Measurements from ENCODE around the gene FLYWCH1.

FLYWCH1 gene

DNA sequence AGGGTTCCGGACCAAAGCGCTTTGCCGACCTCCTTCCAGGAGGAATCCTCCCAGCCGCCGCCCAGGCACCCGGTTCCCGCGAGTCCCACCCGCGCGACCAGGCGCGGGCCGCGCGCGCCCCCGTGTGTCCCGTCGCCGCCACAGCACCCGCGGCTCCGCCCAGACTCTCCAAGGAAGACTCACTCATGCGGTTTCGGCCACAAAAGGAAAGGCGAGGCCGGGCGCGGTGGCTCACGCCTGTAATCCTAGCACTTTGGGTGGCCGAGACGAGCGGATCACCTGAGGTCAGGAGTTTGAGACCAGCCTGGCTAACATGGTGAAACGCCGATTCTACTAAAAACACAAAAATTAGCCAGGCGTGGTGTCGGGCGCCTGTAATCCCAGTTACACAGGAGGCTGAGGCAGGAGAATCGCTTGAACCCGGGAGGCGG lies 72.0 kb downstream of the FLYWCH1 start:
- peak; percentile 48 for DNase-seq (ENCODE audit: low read depth)
- peak; percentile 82 for TF ChIP-seq CTCF (IDR thresholded peaks at IDR 0.05; ENCODE audit: low read depth, low read length, missing control alignments)
- in situ Hi-C loops (cut with HindIII; ENCODE audit: low sequenced_read_pairs) = no loop called here
- H3K4me3 ChIP-seq (ENCODE audit: low read depth, low read length) = no peak overlapping the region

GRCh38 chr16:2985462-2985861 lies 73.7 kb downstream of the FLYWCH1 start:
- H3K4me3 ChIP-seq (ENCODE audit: low read depth, low read length) = no peak overlapping the region
- in situ Hi-C loops (cut with HindIII; ENCODE audit: low sequenced_read_pairs) = no loop called here
- no peak for DNase-seq (ENCODE audit: low read depth)
- TF ChIP-seq CTCF (IDR thresholded peaks at IDR 0.05; ENCODE audit: low read depth, low read length, missing control alignments) = no peak

- no peak for DNase-seq (ENCODE audit: low read depth)
- in situ Hi-C loops (cut with HindIII; ENCODE audit: low sequenced_read_pairs) = no loop called here
- no peak for TF ChIP-seq CTCF (IDR thresholded peaks at IDR 0.05; ENCODE audit: low read depth, low read length, missing control alignments)
- H3K4me3 ChIP-seq (ENCODE audit: low read depth, low read length) = no peak overlapping the region
Observed at GRCh38 chr16:2985893-2986355, 74.2 kb downstream of the FLYWCH1 start.

GRCh38 chr16:2986623-2987188 lies 75.0 kb downstream of the FLYWCH1 start:
- in situ Hi-C loops (cut with HindIII; ENCODE audit: low sequenced_read_pairs) = no loop called here
- no peak overlapping the region for H3K4me3 ChIP-seq (ENCODE audit: low read depth, low read length)
- no peak for TF ChIP-seq CTCF (IDR thresholded peaks at IDR 0.05; ENCODE audit: low read depth, low read length, missing control alignments)
- DNase-seq (ENCODE audit: low read depth) = no peak

GRCh38 chr16:2987286-2987685 lies 75.6 kb downstream of the FLYWCH1 start:
- in situ Hi-C loops (cut with HindIII; ENCODE audit: low sequenced_read_pairs) = no loop called here
- no peak overlapping the region for H3K4me3 ChIP-seq (ENCODE audit: low read depth, low read length)
- no peak for DNase-seq (ENCODE audit: low read depth)
- no peak for TF ChIP-seq CTCF (IDR thresholded peaks at IDR 0.05; ENCODE audit: low read depth, low read length, missing control alignments)

DNA sequence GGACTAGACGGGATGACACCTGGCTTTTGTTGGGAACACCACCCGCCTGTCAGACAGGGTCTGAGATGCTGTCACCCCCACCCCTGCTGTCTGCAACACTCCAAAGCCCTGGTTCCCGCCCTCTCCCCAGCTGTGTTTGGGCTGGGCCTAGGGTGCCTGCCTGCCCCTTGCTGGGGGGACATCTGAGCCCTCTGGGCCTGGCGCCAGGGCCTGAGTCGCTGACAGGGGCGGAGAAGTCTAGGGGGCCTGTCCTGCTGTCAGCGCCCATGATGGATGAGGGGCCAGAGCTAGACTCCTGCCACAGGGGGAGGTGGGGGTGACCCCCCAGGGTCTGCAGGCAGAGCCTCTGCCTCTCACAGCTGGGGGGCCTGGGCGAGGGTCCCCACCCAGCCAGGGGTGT lies 76.1 kb downstream of the FLYWCH1 start:
- TF ChIP-seq CTCF (IDR thresholded peaks at IDR 0.05; ENCODE audit: low read depth, low read length, missing control alignments) = no peak
- in situ Hi-C loops (cut with HindIII; ENCODE audit: low sequenced_read_pairs) = no loop called here
- no peak overlapping the region for H3K4me3 ChIP-seq (ENCODE audit: low read depth, low read length)
- DNase-seq (ENCODE audit: low read depth) = no peak

Data from astrocyte of the cerebellum (primary cell).